HG02610 (cell line): ENCODE measurements around the gene TTL.
"Not testable (repeated sequence)": the region's sequence is repeated elsewhere in the genome, so short reads cannot be mapped to it uniquely, and the experiment has no call there.

Experiments
- ATAC-seq: cut with Tn5 transposase; IDR thresholded peaks from one replicate; pipeline ENCODE4 v1.9.1; 2021; ENCODE audit warnings: mild to moderate bottlenecking, moderate library complexity; ENCODE audit not compliant: unreplicated experiment

TTL gene

GRCh38 chr2:112474844-112475486, 7.0 kb upstream of the TTL start:
- ATAC-seq, result no peak

- no peak for ATAC-seq
These were observed 5.5 kb upstream of the TTL start for GRCh38 chr2:112476434-112476833.

- ATAC-seq, result no peak
These were observed 1.4 kb upstream of the TTL start for GRCh38 chr2:112480530-112481049.

GRCh38 chr2:112481050-112481527, 867 bp upstream of the TTL start:
- peak; percentile 71 for ATAC-seq

- peak; percentile 34 for ATAC-seq
These were observed 519 bp downstream of the TTL start for GRCh38 chr2:112482309-112483041.

- no peak for ATAC-seq
These were observed 1.1 kb downstream of the TTL start for GRCh38 chr2:112483042-112483473.

- ATAC-seq, result no peak
These were observed 1.9 kb downstream of the TTL start for GRCh38 chr2:112483831-112484230.

GRCh38 chr2:112485849-112486248, 3.9 kb downstream of the TTL start:
- no peak for ATAC-seq

- ATAC-seq, result no peak
These were observed 4.9 kb downstream of the TTL start for GRCh38 chr2:112486895-112487294.

GRCh38 chr2:112487444-112487961, 5.5 kb downstream of the TTL start:
- ATAC-seq, result no peak

GRCh38 chr2:112488201-112488600, 6.2 kb downstream of the TTL start:
- no peak for ATAC-seq

- no peak for ATAC-seq
These were observed 10.0 kb downstream of the TTL start for GRCh38 chr2:112491946-112492345.

GRCh38 chr2:112493048-112493447, 11.1 kb downstream of the TTL start:
- ATAC-seq, result no peak

GRCh38 chr2:112493858-112494648, 12.1 kb downstream of the TTL start:
- ATAC-seq, result no peak

- no peak for ATAC-seq
These were observed 12.9 kb downstream of the TTL start for GRCh38 chr2:112494828-112495227.

GRCh38 chr2:112495878-112496277, 13.9 kb downstream of the TTL start:
- ATAC-seq, result not testable (repeated sequence)

- ATAC-seq, result peak; percentile 72
These were observed 19.0 kb downstream of the TTL start for GRCh38 chr2:112500850-112501484.

- ATAC-seq, result not testable (repeated sequence)
These were observed 27.5 kb downstream of the TTL start for GRCh38 chr2:112509239-112509998.

- ATAC-seq, result no peak
These were observed 34.8 kb downstream of the TTL start for GRCh38 chr2:112516801-112517200.

- ATAC-seq, result no peak
These were observed 36.9 kb downstream of the TTL start for GRCh38 chr2:112518807-112519206.
